ENCODE results near the gene BOLL. TPM values are rescaled to one million over a fixed set of nuclear protein-coding genes. Genes with fewer than 3 reads are reported as not detected.
"Not testable (repeated sequence)": the region's sequence is repeated elsewhere in the genome, so short reads cannot be mapped to it uniquely, and the experiment has no call there.

The BOLL gene
- total RNA-seq, 2 donors from 2014 or later = not detected

DNA sequence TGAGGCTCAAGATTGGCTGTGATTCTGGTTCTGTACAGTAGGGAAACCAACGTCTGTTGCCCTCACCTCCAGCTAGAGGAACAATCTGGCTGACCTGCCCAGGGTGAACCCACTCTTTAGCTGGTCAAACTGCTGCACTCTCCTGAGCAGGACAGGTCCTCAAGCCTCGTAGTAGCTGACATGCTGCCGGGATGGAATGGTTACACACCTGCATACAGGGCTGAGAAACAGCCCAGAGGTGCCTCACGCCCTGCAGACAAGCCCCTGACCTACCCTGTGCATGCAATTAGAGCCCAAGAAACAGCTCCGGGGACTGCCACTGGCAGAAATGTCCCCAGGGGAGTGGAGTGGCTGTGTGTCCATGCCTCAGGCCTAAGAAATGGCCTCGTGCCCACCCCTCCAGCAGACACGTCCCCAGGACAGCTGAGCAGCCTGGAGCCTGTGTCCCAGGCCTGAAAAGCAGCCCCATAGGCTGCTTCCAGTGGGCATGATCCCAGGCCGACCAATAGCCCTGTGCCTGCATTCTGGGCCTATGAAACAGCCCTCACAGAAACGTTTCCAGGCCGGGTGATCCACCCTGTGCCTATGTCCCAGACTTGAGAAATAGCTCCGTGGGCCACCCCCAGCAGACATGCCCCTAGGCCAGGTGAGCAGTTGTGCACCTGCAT, 25.4 kb downstream of the BOLL start:
- no peak overlapping the region for H3K4me3 ChIP-seq
- no peaks in the 10 kb centered on the region for H3K36me3 ChIP-seq
- no peaks in the 10 kb centered on the region for H3K4me1 ChIP-seq
- TF ChIP-seq, protein P1, sequence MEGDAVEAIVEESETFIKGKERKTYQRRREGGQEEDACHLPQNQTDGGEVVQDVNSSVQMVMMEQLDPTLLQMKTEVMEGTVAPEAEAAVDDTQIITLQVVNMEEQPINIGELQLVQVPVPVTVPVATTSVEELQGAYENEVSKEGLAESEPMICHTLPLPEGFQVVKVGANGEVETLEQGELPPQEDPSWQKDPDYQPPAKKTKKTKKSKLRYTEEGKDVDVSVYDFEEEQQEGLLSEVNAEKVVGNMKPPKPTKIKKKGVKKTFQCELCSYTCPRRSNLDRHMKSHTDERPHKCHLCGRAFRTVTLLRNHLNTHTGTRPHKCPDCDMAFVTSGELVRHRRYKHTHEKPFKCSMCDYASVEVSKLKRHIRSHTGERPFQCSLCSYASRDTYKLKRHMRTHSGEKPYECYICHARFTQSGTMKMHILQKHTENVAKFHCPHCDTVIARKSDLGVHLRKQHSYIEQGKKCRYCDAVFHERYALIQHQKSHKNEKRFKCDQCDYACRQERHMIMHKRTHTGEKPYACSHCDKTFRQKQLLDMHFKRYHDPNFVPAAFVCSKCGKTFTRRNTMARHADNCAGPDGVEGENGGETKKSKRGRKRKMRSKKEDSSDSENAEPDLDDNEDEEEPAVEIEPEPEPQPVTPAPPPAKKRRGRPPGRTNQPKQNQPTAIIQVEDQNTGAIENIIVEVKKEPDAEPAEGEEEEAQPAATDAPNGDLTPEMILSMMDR (IDR thresholded peaks at IDR 0.05) = no peak
- H3K27me3 ChIP-seq = no peaks in the 10 kb centered on the region
- no peak for DNase-seq (ENCODE audit: low spot score)
- H3K9me3 ChIP-seq = peaks cover 0 to 18% of the 10 kb centered on the region in 2 donors
- no peak overlapping the region for H3K27ac ChIP-seq

DNA sequence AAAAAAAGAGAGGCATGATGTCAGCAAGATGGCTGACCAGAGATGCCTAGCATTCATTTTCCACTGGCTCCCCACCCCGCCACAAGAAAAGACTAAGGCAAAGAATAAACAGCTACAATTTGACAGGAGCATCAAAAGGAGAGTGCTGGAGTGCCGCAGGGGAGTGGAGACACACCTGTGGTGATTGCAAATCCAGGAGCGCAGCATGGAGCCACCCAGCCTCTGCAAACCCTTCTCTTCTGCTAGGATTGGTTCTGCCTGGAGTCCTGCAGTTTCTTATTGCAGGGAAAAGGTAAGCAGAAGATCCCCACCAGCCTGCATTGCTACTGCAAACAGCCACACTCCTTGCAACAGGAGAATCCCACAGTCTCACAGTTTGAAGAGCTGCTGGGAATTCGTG, 26.1 kb downstream of the BOLL start:
- no peak for DNase-seq (ENCODE audit: low spot score)
- H3K4me1 ChIP-seq = no peaks in the 10 kb centered on the region
- no peaks in the 10 kb centered on the region for H3K36me3 ChIP-seq
- H3K4me3 ChIP-seq = no peak overlapping the region
- peaks cover 0 to 18% of the 10 kb centered on the region in 2 donors for H3K9me3 ChIP-seq
- TF ChIP-seq, protein P1 (IDR thresholded peaks at IDR 0.05) = no peak
- H3K27me3 ChIP-seq = no peaks in the 10 kb centered on the region
- H3K27ac ChIP-seq = no peak overlapping the region

DNA sequence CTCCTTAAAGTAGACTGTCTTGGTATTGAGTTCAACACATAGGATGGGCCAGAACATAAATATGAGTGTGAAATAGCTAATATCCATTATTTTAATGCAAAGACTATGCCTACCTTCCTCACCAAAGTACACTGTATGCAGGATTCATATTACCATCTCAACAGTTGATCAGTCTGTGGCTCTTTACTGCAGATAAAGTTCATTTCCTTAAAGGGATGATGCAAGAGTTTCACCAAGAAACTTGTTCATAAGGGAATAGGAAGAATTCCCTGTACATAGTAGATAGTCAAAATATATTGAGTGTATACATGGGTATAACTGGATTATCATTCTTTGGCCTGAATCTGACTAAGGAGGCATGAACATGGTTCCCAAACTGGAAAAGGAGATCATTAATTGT, 44.9 kb downstream of the BOLL start:
- Histone ChIP-seq H3K36me3 (no peaks in the 10 kb centered on the region), H3K27me3 (no peaks in the 10 kb centered on the region), H3K4me3 (no peak overlapping the region), H3K9me3 (no peaks in the 10 kb centered on the region), H3K4me1 (no peaks in the 10 kb centered on the region), H3K27ac (no peak overlapping the region)
- no peak for DNase-seq (ENCODE audit: low spot score)
- TF ChIP-seq, protein P1 (IDR thresholded peaks at IDR 0.05) = no peak

DNA sequence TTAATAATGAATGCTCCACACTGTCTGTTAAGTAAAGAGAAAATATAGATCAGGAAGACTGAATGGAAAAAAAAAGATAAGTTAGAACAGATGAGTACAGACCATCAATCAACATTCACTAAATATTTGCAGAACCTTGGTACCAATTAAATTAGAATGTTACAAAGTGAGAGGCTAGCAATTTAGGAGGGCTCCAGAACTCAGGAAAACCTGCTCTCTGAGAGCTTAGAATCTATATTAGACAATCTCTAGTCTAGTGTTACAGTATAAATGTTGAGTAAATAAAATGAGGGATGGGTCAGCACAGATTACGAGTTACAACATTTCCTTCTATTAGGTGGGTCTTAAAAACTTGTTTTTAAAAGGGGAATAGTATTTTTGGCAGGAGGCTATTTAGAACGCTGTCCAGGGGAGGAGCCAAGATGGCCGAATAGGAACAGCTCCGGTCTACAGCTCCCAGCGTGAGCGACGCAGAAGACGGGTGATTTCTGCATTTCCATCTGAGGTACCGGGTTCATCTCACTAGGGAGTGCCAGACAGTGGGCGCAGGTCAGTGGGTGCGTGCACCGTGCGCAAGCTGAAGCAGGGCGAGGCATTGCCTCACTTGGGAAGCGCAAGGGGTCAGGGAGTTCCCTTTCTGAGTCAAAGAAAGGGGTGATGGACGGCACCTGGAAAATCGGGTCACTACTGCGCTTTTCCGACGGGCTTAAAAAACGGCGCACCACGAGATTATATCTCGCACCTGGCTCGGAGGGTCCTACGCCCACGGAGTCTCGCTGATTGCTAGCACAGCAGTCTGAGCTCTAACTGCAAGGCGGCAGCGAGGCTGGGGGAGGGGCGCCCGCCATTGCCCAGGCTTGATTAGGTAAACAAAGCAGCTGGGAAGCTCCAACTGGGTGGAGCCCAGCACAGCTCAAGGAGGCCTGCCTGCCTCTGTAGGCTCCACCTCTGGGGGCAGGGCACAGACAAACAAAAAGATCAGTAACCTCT, 56.3 kb downstream of the BOLL start:
- not testable (repeated sequence) for H3K4me1 ChIP-seq; H3K36me3 ChIP-seq; H3K27ac ChIP-seq; DNase-seq (ENCODE audit: low spot score); H3K4me3 ChIP-seq; H3K27me3 ChIP-seq; H3K9me3 ChIP-seq

DNA sequence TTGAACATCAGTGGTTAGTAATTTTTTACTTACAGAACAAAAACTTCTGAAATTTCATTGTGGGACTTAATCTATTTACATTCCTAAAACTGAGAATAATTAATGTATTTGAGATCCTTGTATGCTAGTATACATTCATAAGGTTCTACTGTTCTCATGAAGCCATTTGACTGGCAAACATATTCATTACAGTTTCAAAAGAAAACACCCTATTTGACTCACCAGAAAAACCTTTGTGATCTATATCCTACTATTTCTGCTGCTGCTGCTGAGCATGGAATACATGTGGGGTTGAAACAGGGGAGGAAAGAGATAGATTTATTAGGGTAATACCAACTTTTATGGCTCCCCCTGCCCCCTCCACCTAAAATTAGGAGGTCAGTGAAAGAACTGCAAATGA, 58.1 kb downstream of the BOLL start:
- H3K36me3 ChIP-seq = no peaks in the 10 kb centered on the region
- H3K4me3 ChIP-seq = no peak overlapping the region
- no peak for DNase-seq (ENCODE audit: low spot score)
- H3K9me3 ChIP-seq = no peaks in the 10 kb centered on the region
- no peaks in the 10 kb centered on the region for H3K27me3 ChIP-seq
- H3K4me1 ChIP-seq = no peaks in the 10 kb centered on the region
- no peak overlapping the region for H3K27ac ChIP-seq
- TF ChIP-seq, protein P1 (IDR thresholded peaks at IDR 0.05) = no peak

DNA sequence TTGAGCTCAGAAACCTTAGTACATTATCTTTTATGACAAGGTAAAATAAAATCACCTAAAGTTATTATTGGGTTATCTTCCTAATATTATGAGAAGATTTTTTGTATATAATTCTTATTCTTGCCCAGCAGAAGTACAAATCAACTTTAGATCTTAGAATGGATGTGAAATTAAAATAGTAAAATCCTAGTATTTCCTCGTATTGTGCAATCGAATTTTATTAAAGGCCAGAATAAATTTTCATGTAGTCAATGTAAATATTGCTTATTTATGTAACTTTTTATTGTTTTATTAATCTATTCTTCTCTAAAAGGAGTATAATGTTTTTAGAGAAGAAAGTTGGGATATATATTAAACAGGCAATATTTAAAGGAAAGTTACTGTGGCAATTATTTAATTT, 67.3 kb downstream of the BOLL start:
- Histone ChIP-seq H3K9me3 (no peaks in the 10 kb centered on the region), H3K27ac (no peak overlapping the region), H3K4me1 (no peaks in the 10 kb centered on the region), H3K27me3 (no peaks in the 10 kb centered on the region), H3K4me3 (no peak overlapping the region), H3K36me3 (no peaks in the 10 kb centered on the region)
- no peak for DNase-seq (ENCODE audit: low spot score)
- TF ChIP-seq, protein P1 (IDR thresholded peaks at IDR 0.05) = no peak

All from right atrium auricular region (tissue), 2 donors.